NCI-H82 (cell line): Measurements from ENCODE around the gene SCN5A.

Experiments
- DNase-seq: peaks from one replicate; lab custom pipeline; 2025; lab: John Stamatoyannopoulos, UW

The SCN5A gene

GRCh38 chr3:38538773-38539353, 110.6 kb downstream of the SCN5A start:
- DNase-seq: no peak

- no peak for DNase-seq
These were observed 112.8 kb downstream of the SCN5A start for GRCh38 chr3:38536671-38537070.

- DNase-seq: no peak
These were observed 114.9 kb downstream of the SCN5A start for GRCh38 chr3:38534604-38535003.

- no peak for DNase-seq
These were observed 115.3 kb downstream of the SCN5A start for GRCh38 chr3:38534180-38534579.

GRCh38 chr3:38533285-38533976, 116.1 kb downstream of the SCN5A start:
- no peak for DNase-seq

- DNase-seq: no peak
These were observed 117.0 kb downstream of the SCN5A start for GRCh38 chr3:38532529-38532928.

GRCh38 chr3:38528457-38528856, 121.0 kb downstream of the SCN5A start:
- DNase-seq: peak; percentile 37

- DNase-seq: no peak
These were observed 122.7 kb downstream of the SCN5A start for GRCh38 chr3:38526792-38527191.

- no peak for DNase-seq
These were observed 125.2 kb downstream of the SCN5A start for GRCh38 chr3:38524141-38524739.

- no peak for DNase-seq
These were observed 127.5 kb downstream of the SCN5A start for GRCh38 chr3:38522002-38522401.

GRCh38 chr3:38521391-38521987, 128.0 kb downstream of the SCN5A start:
- DNase-seq: peak; percentile 82

- no peak for DNase-seq
These were observed 129.8 kb downstream of the SCN5A start for GRCh38 chr3:38519651-38520050.

GRCh38 chr3:38519000-38519399, 130.5 kb downstream of the SCN5A start:
- DNase-seq: no peak

- DNase-seq: no peak
These were observed 132.8 kb downstream of the SCN5A start for GRCh38 chr3:38516669-38517068.

- no peak for DNase-seq
These were observed 134.1 kb downstream of the SCN5A start for GRCh38 chr3:38515367-38515766.

GRCh38 chr3:38511546-38511945, 137.9 kb downstream of the SCN5A start:
- DNase-seq: no peak

- DNase-seq: no peak
These were observed 138.9 kb downstream of the SCN5A start for GRCh38 chr3:38510631-38511030.

- DNase-seq: no peak
These were observed 139.8 kb downstream of the SCN5A start for GRCh38 chr3:38509732-38510131.

- DNase-seq: no peak
These were observed 142.4 kb downstream of the SCN5A start for GRCh38 chr3:38507120-38507519.

- DNase-seq: no peak
These were observed 148.6 kb downstream of the SCN5A start for GRCh38 chr3:38500688-38501417.
